GM18858 (cell line): ENCODE results near the gene SMPD3.
A peak's percentile ranks its signal among the peaks of the same experiment; 100 is the strongest.
"Not testable (repeated sequence)": the region's sequence is repeated elsewhere in the genome, so short reads cannot be mapped to it uniquely, and the experiment has no call there.

Experiments used
- ATAC-seq: cut with Tn5 transposase; IDR thresholded peaks from one replicate; pipeline ENCODE4 v1.9.1; 2021; ENCODE audit not compliant: unreplicated experiment

Gene SMPD3

GRCh38 chr16:68448360-68448970 lies at the start of gene SMPD3:
Gene SMPD3 (minus strand): TSS chr16:68448508. CDS start chr16:68372181, 76,327 bp downstream.
- ATAC-seq: peak; percentile 82

DNA sequence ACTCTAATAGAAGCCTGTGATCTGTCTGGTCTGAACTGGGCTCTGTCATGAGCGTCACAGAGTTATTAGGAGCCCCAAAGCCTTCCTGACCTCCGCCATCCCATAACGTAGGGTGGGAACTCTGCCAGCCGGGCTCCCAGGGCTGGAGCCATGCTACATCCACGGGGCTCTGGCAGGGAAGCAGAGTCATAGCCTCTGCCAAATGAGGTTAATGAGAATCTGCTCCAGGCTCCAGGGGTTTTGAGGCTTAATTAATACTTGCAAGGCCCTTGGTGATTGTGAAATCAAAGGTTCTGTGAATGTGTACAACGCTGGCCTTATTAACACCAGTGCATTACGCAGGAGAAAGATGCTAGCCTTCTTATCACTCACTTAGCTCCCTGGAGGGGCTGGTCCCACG lies 48.4 kb upstream of the SMPD3 start:
- ATAC-seq: no peak

DNA sequence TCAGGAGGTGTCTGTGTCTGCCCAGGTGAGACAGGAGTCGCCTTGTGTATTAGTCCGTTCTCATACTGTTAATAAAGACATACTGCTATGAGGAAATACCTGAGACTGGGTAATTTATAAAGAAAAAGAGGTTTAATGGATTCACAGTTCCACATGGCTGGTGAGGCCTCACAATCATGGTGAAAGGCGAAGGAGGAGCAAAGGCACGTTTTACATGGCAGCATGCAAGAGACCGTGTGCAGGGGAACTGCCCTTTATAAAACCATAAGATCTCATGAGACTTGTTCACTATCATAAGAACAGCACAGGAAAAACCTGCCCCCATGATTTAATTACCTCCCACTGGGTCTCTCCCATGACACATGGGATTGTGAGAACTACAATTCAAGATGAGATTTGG lies 46.0 kb upstream of the SMPD3 start:
- ATAC-seq: not testable (repeated sequence)

GRCh38 chr16:68493412-68494070 lies 45.2 kb upstream of the SMPD3 start:
- ATAC-seq: no peak

DNA sequence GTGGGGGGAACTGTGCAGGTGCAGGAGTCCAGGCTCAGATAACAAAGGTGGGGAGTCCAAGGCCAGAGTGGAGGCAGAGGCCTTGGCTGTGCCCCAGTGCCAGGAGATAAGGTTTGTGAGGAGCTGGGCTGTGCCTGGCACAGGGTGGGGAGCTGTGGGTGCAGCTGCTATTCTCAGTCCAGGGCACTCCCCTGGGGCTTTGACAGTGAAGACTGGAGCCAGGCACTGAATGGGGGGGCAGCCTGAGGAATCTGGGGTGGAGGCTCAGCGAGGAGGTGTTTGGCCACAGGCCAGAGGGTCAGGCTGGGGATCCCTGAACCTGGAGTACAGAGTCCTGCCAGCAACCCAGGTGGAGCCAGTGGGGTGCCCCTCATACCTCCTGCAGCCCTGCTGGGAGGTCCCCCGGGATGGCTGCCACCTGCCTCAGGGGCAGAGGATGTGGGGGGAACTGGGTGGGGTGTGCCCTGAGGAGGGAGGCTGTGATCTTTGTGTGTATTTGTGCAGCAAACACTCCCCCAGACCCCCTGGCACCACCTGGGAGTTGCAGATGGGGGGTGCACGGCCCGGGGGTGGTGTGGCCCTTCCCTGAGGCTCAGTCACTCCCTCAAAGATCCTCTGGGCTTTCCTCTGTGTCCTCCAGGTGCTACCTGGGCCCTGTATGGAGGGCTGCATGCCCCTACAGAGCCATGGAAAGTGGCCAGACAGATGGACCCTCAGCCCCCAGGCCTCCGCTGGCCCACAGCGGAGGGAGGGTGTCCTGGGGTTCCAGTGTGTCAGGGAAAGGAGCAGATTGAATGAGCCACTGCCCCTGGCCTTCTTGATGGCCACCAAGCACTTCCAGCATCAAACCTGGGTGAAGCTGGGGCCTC lies 44.5 kb upstream of the SMPD3 start:
- ATAC-seq: no peak

GRCh38 chr16:68492151-68492542 lies 43.8 kb upstream of the SMPD3 start:
- no peak for ATAC-seq

DNA sequence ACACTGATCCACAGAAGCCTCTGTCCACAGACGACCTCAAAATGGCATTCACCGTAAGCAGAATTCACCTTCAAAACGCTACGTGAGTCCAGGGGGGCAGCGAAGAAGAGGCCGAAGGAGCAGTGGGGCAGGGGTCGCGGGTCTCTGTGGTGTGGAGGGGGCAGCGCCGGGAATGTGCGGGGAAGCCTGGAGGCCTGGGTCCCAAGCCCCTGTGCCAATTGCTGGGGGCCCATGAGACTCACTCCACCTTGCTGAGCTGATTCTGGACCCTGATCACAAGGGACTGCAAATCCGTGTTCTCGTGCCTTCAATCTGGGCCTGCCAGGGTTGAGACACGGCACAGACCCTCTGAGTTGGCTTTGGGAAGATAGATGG lies 43.3 kb upstream of the SMPD3 start:
- no peak for ATAC-seq

DNA sequence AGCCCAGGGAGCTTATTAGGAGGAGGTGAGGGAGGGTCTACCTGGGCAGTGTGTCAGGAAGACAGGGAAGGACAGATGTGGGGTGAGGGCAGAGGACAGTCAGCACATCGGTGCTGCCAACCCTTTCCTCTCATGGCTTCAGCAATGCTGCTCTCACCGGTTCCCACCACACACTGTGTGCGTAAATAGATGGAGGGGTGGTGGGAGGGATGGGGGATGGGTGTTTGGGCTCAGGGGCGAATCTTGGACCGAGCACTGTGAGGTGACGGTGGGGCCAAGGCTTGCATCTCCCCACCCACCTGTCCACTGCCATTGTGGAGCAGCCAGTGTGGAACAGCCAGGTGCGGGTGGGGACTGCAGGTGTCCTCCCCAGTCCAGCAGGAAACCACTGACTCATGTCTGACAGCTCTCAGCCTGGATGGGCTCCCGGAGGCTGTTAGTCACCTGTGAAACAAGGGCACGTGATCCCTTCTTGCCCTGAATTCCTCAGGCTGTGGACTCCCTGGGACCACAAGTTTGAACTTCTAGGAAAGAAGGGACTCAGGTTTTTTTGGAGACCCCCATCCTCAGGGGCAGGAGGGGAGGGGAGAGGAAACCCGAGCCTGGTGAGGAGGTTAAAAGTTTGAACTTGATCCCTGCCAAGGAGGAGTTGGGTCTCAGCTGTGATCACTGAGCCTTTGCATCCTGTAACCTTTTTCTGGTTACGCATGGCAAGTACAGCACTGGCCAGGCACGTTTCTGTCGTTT lies 42.7 kb upstream of the SMPD3 start:
- no peak for ATAC-seq

DNA sequence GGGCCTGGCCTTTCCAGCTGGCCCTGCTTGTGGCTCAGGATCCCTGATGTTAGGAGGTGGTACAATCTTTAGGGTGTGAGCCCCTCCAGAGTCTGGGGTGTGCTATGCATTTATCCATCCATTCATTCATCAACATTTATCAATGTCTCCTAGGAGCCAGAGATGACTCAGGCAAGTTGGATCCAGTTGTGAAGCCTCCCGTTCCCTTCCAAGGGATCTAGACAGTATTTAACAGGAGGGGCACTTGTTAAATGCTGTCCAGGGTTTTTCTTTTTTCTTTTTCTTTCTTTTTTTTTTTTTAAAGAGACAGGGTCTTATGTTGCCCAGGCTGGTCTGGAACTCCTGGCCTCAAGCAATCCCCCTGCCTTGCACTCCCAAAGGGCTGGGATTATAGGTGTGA lies 42.0 kb upstream of the SMPD3 start:
- ATAC-seq: no peak

DNA sequence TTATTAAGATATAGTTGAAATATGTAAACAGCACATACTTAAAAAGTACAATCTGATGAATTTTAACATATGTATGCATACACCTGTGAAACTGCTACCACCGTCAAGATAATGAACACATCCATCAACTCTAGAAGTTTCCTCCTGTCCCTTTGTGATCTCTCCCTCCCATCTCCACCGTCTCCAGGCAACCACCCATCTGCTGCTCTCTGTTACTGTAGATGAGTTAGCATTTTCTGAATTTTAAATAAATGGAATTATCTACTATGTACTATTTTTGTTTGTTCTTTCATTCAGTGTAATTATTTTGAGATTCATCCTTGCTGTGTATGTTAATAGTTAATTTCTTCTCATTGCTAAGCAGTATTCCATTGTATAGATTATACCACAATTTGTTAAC lies 40.2 kb upstream of the SMPD3 start:
- ATAC-seq: no peak

DNA sequence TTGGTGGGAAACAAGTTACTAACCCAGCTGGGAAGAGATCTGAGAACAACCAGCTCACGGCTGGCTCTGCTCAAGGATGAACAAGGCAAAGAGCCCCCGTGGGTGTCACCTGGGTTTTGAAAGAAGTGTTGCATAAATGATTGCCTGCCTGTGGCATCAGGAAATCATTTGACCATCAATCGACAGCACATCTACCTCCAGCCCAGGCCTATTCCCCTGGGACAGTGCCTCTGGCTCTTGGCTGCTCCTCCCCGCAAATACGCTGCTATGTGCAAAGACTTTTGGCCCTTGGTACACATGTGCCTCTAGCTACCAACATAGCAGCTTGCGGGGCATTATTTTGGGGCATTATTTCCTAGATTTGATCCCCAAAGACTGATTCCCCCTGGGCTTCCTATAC lies 39.4 kb upstream of the SMPD3 start:
- ATAC-seq: no peak

DNA sequence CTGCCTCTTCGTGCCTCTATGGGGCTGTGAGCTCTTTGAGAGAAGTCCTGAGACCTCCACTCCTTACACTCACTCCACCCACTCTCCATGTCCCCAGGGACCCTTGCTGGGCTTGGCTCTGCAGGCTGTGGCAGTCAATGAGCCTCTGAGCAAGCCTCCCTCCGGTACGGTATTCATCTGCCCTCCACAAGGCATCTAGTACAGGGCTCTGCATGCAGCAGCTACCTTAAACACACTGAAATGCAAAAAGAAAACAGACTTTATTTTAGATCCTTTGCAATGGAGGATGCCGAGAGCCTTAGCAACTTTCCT lies 38.9 kb upstream of the SMPD3 start:
- no peak for ATAC-seq

DNA sequence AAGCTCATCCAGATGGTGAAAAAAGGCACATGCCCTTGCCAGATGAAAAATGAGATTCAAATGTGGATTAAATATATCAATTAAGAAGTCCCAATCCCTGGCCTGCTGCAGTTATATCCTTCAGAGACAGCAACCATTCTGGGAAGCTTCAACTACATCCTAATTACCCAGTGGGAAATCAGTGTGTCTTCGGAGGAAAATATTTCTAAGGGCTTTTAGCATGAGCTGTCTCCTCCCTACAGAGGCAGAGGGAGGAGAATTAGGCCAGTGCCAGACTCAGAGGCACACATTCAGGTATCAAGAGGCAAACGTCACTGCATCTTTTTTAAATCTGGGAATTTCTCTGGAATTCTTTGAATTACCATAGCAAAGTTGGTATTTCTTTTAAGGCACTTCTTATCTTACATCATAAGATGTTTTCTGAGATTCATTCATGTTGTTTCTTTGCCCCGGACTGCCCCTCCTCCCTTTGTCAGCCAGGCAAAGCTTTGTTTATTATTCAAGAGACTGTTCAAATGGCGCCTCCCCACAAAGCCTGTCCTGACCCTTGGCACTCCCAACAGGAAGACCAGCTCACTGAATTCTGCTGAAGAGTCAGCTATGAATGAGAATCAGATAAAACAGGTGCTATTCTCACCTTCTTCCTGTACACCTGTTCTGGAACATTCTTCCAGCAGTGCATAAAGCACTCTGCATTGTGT lies 38.3 kb upstream of the SMPD3 start:
- ATAC-seq: no peak

DNA sequence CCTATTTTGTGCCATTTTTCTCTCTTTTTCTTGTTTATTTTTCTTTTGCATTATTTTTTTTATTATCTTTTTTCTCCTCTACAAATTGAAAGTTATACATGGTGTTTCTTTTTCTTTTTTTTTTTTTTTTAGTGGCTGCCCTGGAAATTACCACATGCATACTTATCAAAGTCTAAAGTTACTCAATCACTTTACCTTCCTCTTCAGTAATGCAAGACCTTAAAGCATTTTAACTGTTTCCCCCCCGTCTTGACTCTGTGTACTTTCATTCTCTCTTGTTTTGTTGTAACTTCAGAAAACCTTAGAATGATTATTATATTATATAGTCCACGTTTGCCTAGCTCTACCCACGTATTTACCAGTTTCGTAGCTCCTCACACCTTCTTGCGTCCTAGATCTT lies 33.3 kb upstream of the SMPD3 start:
- no peak for ATAC-seq

DNA sequence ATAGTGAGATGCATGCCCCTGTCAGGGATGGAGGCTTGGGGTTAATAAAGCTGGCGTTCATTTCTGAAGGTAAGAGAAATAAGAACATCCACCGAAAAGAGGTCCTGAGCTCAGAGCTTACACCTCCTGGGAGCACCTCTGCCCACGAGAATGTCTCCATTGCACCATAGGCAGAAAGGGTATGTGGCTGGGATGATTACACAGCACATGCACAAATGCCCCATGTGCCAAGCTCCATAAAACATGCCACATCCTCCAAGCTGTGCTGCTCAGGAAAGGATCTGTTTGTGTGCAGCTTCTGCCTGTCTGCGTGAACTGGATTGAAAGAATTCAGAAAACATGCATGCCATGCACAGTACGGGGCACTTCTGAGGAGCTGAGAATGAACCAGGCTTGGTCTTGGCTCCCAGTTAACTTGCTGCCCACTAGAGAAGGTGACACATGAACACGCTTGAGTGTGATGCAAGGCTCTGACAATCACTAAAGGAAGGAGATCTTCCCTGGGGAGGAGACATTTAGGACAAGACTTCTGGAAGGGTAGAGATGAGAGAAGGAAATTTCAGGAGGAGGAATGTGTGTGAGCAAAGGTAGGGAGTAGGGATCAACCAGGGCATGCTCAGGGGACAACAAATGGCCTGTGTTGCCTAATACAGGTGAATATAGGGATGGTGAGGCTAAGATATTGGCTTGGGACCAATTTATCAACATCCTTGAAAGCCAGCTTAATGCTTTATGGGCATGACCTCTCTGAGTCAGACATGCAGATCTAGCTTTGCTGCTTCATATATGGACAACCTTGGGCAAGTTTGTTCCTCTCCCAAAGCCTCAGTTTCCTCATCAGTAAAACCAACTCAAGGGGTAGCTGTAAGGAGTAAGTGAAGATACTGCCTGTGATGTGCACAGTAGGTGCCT lies 32.0 kb upstream of the SMPD3 start:
- ATAC-seq: no peak

- ATAC-seq: no peak
Observed at GRCh38 chr16:68479271-68479670, 31.0 kb upstream of the SMPD3 start.

DNA sequence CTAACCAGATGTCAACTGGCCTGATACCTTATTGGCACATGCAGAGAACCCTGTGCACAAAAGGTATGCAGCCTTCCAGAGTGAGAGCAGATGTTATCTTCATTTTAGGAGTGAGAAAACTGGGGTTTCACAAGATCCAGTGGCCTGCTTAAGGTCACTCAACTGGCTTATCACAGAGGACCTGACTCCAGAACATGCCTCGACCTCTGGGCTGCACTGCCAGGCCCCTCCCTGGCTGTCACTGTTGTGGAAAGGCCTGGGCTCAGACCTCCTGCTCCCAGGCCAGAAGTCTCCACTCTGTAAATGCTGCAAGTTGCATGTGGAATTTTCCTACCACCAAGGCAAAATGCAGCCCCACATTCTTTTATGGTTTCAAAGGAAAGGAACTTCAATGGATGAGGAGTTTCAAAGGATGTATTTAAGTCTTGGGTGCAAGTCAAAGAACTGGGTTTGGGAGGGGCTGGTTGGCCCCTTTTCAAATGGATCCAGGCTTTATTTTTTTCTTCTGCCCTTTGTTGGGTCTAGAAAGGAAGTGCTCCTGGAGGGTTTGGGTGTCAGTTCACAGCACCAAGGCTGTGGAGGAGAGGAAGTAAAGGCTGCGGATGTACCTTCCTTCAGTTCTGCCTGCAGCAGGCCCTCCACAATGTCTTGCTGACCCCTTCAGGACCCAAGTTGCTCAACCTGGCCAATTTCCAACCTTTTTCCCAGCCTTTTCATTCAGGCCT lies 30.4 kb upstream of the SMPD3 start:
- ATAC-seq: no peak

DNA sequence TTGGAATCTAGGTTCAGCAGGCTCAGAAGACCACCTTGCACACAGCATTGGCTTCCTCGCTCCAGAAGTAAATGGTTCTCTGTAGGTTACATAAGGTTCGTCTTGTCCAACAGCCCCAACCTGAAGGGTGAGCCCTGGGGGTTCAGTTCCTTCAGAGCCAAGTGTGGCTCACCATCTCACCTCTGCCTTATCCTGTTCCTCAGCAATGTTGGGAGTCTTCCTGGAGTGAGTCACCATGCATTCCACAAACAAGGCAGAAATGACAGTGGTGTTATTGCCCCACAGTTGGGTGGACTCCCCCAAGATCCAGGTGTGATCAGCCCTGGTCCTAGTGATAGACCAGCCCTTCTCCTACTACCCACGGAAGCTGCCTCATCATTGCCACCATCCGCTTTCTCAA lies 26.8 kb upstream of the SMPD3 start:
- no peak for ATAC-seq

DNA sequence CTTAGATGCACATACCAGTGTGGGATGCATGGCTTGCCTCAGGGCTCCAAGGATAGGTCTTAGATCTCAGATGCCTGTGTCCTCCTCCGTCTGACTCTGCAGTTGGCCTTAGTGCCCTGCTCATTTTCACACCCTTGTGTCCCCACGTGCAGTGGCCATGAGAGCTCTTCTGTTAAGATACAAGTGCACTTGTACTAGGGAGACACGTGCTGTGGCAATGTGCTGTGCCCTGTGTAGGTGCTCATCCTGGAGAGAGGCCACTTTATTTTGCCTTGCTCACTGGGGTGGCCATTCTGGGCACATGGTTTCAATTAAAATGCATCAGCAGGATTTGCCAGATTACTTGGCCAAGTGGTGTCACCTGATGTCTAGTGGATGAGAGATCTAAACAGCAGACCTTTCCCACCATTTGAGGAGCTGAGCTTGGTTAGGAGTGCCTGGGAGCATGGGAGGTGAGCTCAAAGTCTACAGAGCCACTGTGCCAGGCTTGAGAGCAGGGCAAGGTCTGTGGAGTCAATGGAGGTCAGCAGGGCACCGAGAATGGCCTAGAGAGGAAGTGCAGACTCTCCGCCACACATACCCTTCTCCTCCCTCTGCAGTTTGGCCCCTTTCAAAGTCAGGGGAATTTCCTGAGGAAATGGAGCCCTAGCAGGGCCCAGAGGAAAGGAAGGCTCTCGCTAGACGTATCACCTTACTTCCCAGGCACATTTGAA lies 25.2 kb upstream of the SMPD3 start:
- no peak for ATAC-seq
